Measurements from ENCODE around the gene SF3B2.
A peak's percentile ranks its signal among the peaks of the same experiment; 100 is the strongest.

The SF3B2 gene

GRCh38 chr11:66051766-66052663 is at the start of gene SF3B2:
SF3B2 (plus strand) TSS chr11:66052364; CDS start chr11:66052385, 21 bp downstream.
- H3K27ac ChIP-seq = peak within 1 kb of the TSS; percentile 97
- TF ChIP-seq, protein P1, sequence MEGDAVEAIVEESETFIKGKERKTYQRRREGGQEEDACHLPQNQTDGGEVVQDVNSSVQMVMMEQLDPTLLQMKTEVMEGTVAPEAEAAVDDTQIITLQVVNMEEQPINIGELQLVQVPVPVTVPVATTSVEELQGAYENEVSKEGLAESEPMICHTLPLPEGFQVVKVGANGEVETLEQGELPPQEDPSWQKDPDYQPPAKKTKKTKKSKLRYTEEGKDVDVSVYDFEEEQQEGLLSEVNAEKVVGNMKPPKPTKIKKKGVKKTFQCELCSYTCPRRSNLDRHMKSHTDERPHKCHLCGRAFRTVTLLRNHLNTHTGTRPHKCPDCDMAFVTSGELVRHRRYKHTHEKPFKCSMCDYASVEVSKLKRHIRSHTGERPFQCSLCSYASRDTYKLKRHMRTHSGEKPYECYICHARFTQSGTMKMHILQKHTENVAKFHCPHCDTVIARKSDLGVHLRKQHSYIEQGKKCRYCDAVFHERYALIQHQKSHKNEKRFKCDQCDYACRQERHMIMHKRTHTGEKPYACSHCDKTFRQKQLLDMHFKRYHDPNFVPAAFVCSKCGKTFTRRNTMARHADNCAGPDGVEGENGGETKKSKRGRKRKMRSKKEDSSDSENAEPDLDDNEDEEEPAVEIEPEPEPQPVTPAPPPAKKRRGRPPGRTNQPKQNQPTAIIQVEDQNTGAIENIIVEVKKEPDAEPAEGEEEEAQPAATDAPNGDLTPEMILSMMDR (conservative IDR thresholded peaks at IDR 0.05) = no peak

GRCh38 chr11:66002648-66003225 is 49.4 kb upstream of the SF3B2 start:
- peak overlapping the region; percentile 99 for H3K27ac ChIP-seq
- TF ChIP-seq, protein P1 (conservative IDR thresholded peaks at IDR 0.05) = peak; percentile 67

GRCh38 chr11:66003291-66003690 is 48.9 kb upstream of the SF3B2 start:
- H3K27ac ChIP-seq = peak overlapping the region; percentile 99
- TF ChIP-seq, protein P1 (conservative IDR thresholded peaks at IDR 0.05) = no peak

- TF ChIP-seq, protein P1 (conservative IDR thresholded peaks at IDR 0.05) = no peak
- peak overlapping the region; percentile 99 for H3K27ac ChIP-seq
Observed at GRCh38 chr11:66004186-66004585, 48.0 kb upstream of the SF3B2 start.

GRCh38 chr11:66006134-66006890 is 45.9 kb upstream of the SF3B2 start:
- H3K27ac ChIP-seq = no peak overlapping the region
- TF ChIP-seq, protein P1 (conservative IDR thresholded peaks at IDR 0.05) = no peak

- H3K27ac ChIP-seq = no peak overlapping the region
Observed at GRCh38 chr11:66006891-66007176, 45.3 kb upstream of the SF3B2 start.

More at GRCh38 chr11:66006891-66007176, 45.3 kb upstream of the SF3B2 start:
- TF ChIP-seq, protein P1 (conservative IDR thresholded peaks at IDR 0.05) = no peak

All from VCaP (cell line).